Stimulated activated CD4-positive, alpha-beta T cell treated with anti-CD3 and anti-CD28 coated beads, Interleukin-4, amount 100 ng/mL, for 24 hours (primary cell): ENCODE measurements around the gene CACYBP.

Experiments
- DNase-seq: peaks from one replicate; pipeline ENCODE4 v3.0.0-alpha.2; 2020

CACYBP gene, protein sequence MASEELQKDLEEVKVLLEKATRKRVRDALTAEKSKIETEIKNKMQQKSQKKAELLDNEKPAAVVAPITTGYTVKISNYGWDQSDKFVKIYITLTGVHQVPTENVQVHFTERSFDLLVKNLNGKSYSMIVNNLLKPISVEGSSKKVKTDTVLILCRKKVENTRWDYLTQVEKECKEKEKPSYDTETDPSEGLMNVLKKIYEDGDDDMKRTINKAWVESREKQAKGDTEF

DNA sequence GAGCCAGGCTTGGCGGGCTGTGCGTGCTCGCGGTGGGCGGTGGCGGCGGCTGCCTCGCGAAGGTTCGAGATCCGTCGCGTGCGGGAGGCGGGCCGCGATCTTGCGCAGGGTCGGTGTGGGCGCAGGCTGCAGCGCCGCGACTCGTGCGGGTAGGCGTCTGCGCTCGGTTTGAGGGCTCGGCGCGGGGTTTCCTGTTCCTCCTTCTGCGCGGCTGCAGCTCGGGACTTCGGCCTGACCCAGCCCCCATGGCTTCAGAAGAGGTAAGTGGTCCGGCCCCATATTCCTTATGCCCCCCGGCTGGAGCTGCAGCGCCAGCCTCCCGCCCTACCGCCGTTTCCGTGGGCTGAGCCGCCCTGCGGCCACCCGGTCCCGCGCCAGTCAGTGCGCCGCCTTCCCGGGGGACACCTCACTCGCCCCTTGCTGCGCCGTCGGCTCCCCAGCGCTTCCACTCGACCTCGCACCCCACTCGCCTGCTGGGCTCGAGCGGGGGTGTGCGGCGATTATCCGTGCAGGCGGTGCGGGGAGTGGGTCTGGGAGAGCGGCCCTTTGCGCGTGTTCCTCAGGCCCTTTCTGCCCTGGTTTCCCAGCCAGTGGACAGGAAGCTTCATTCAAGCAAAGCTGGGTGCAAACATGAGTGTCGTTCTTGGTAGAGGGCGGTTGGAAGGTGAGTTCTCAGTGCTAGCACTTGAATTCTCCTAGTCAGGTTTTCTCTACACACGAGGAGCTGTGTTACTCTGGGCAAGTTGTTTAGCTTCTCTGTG lies at the start of gene CACYBP:
CACYBP (plus strand) TSS at position 12 of the 761 bp plus-strand sequence; CDS start at position 246, 234 bp downstream.
- peak; percentile 44 for DNase-seq

DNA sequence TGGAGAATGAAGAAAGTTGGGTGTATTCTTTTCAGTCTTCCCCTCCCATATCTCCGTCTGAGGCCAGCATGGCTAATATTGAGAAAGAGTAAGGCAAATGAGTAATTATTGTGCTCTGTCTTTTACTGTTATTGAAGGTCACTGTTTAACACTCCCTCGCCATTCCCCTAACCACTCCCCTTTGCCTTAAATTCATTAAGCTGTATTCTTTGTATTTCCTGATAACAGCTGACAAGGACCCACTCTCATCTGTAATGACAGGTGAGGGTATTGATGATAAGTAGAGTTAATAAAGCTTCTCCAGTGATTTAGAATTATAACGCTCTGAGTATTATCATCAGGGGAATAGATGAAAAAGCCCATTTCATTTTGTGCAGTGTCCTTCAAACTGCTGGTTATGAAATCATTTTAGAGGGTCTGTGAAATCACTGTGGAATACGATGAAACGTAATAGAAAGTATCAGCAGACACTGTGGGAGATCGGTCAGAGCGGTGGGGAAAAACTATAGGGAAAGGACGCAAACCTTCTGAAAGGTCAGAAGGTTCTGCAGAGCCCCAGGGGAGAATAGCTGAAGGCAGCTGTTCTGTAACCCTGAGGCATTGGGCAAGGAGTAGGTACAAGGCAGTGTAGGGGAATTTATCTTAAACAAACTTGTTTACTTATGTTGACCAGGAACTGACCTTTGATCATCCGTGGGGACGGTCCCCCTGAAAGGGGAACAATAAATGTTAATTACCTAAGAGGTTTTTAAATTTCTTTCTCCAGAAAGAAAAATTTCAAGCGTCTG lies 46.3 kb upstream of the CACYBP start:
- DNase-seq, result no peak

DNA sequence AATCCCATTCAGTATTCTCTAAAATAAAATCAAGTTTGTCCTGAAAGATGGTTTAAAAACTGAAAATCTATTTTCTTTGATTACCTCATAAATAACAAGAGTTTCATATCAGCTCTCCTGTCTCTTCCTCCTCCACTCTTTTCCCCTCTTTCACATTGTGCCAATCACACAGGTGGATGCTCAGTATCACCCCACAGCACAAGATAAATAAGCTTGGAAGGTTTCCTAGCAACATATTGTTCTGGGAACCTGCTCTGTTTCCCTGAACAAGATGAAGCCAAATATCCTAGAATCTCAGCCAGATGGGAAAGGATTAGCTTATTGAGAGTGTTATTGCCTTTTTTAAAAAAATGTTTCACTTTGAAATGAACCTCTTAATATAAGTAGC lies 45.7 kb upstream of the CACYBP start:
- DNase-seq, result no peak

DNA sequence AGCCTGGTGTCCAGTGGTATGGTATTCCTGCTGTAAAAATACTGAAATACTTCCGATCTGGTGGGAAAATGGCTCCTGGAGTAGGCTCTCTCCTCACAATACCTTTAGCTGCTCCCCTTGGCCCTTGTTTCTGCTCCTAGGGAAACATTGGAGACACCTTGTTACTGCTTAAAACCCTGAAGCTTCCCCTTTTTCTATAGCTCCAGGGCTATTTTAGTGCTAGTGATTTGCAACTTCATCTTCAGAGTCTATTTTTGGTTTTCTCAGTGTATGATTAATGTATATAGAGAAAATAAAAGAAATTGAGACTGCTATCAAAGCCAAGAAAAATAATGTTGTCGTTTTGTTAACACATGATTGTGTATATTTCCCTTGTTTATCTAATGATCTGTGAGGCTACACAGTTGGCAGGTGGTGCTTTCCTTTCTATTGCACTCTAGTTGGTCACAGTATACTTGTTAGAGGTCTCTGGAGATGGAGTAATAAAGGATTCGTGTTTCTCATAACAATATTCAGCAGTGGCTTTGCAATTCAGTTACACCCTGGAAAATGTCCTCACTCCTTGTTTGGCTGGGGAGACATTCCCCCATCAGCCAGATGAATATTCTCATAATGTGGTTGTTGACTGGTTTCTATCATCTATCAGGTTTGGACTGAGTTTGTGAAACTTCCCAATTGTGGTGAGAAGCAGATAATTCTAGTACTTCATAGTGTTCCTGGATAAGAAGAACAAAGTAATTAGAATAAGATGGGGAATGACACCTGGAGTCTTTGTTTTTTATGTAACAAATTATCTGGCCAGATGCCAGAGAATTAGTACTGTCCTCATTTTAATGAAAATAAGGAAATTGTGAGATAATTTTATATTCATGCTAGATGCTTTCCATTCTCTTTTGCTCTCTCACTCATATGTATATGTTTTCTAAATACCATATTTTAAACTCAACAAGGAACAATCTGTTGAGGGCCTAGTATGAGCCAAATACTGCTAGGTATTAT lies 44.8 kb upstream of the CACYBP start:
- DNase-seq, result no peak

DNA sequence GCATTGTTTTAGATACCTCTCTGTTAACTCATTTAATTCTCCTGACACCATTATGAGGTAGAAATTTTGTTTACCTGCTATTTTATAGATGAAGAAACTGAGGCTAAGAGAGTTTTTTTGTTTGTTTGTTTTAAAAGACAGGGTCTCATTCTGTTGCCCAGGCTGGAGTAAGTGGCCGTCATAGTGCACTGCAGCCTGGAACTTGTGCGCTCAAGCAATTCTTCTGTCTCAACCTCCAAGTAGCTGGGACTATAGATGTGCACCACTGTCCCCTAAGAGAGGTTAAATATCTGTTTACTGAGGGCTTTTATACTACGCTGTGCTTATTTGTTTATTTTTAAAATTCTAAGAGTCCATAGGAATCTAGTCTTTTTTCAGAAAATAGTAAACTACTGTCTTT lies 43.7 kb upstream of the CACYBP start:
- DNase-seq, result no peak

DNA sequence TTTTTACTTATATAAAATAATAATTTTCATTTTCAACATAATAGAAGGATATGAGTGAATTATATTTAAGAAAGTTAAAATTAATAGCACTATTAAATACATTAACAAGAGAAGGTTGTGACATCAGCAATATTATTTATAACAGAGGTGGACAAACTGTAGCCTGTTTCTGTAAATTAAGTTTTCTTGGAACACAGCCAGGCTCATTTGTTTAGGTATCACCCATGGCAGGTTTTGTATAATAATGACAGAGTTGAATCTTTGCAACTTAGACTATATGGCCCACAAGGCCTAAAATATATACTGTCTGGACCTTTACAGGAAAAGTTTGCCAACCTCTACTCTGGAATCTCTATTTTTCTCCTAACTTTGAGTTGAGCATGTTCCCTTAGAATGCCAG lies 42.8 kb upstream of the CACYBP start:
- no peak for DNase-seq

DNA sequence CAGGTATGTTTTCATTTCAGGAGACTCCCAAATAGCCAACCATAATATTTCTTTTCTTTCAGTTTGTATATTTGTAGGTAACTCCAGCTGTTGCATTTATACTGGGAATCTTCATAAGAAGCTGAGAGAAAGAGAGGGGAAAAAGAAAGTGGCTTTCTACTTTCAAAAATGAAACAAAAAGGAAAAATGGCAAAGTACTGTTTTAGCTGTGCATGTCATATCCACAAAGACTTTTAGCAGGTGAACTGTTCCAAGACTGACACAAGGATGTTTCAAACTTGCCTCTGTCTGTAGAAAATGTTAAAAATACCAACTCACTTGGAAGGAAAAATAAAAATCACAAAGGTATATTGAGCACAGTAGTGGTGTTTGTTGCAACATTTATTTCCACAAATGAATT lies 41.9 kb upstream of the CACYBP start:
- no peak for DNase-seq

DNA sequence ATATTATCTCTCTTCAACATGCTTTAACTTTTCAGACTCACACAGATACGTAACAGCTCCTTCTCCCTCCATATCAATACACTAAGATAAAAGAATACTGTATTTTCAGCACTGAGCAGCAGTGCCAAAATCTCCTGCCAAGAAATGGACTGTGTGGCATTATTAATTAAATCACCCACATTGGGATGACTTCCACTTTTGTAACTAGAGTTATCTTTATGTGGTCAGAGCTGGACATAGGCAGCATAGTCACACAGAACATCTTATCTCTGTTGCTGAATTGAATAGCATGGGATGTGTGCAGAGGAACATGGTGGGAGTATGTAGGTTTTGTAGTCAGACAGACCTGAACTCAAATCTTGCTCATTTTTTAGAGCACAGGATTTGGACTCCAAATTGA lies 41.4 kb upstream of the CACYBP start:
- no peak for DNase-seq

DNA sequence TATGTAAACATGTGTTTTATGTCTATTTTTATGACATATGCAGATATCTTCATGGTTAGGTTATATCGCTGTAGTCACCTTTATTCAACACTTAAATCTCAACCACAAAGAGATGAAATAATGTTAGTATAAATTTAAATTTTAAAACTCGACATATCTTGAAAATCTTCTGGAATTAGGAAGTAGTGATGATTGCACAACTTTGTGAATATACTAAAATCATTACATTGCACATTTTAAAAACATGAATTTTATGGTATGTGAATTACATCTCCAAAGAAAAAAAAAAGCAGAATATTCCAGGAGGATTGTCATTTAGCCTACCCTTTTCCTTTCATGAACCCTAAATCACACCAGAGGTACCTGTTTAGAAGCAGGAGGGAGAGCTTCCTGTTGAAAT lies 39.4 kb upstream of the CACYBP start:
- DNase-seq, result no peak

DNA sequence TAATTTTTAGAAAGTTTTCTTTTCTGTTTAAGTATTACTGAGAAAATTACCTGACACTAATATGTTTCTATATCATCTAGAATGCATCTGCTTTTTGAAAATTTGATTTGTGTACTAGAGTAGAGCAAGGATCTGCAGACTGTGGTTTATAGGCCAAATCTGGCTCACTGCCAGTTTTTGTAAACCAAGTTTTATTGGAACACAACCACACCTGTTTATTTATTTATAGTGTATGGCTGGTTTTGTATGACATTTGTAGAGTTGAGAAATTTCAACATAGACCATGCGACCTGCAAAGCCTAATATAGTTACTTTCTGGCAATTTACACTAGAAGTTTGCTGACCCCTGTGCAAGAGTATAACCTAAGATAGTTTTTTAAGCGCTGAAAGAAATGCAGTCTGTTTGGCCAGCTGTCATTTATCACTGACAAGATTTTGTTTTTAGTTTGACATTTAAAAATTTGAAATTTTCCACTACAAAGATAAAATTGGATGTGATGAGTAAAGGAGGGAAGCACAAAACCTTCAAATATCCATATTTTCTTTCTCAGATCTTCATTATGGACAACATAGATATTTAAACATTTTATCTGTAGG lies 36.1 kb upstream of the CACYBP start:
- DNase-seq, result no peak

DNA sequence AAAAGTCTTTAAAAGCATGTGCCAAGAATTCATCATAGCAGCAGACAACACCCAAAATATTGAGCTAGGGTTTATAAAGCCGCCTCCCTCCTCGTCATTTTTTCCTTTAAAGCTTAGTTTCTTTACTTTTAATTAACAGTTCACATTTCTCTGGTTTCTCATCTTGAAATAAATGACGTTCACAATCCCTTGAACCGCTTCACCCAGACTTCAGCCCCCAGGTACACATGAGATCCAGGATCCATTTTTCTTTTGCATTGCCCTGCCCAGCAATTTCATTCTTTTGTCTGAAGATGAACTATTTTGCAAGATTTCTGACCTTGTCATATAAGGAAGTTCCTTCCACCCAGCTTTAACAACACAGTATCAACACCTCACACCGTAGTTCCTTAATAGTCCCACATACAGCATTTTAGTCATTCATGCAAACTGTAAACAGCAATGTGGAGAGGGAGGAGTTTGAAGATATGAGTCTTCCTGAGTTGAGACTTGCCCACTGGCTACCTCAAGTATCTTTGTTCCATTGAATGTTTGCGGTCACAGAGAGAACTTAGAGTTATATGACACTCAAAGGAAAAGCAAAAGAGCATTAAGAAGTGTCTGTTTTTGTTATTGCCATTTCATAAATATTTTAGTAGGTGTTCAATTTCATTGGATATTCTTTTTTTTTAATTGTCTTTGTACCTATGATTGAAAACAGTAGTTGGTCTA lies 35.3 kb upstream of the CACYBP start:
- DNase-seq, result peak; percentile 28

DNA sequence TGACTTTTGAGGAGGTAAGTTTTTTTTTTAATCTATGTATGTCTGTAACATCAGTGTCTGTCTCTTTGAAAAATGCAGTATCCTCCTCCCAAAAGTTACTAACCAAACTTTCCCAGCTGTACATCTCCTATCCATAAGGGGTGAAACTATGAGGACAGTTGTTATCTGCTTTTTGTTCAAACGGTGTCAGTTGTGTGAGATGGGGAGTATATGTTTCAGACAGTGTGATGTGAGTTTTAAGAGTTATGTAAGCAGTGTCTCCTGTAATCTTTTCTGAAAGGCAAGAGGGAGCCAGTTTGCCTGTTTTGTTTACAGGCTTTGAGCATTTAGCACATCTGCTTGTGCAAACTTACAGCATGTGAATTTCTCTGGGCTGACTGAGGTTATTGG lies 34.8 kb upstream of the CACYBP start:
- DNase-seq, result no peak

DNA sequence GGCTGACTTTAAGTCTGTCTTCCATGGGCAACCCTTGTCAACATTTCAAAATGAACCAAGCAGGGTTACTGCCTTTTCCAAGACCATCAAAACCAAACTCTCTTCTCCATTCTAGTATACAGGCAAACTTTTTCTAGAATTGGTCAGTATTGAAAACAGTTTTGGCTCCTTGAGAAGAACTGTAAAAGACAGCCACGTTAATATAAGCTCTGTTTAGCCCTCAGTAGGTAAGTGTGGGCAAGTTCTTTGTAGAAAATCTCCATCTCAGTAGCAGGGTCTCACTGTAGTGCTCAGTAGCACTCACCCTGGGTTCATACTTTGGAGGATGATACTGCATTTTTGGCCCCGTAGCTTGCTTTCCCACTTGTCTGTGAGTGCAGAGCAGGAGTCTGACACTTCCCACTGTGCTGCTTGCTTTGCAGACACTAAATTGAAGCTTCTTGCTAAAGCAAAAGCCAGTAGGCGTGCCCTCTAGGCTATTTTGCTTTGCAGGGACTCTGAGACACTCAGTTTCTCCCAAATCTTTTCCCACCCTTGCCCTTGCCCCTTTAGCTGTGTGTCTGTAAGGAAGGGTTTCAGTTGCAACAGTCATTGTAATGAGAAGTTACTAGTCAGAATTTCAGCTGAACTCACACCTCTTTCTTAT lies 34.3 kb upstream of the CACYBP start:
- peak; percentile 31 for DNase-seq

DNA sequence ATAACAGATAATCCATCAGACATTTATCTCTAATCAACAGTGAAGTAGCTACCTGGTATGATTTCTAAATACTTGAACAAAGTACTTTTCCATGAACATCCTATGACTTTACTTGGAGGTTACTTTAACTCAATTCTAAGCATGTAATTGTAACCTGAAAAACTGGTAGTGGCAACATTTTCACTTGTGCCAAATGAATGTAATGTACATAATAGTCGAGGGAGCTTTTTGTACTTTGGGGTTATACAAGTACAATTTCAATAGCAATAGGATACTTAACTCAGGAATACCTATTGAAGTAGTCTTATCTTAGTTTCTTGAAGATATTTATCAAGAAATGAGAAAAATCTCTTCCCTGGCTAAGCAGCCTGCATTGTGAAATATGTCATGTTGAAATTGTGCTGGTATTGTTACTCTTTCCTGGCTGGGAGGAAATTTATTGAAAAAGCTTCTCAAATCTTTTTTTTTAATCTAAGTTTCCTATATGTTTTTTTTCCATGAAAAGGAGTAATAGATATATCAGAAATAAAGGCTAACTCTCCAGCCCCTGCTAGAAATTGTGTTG lies 33.7 kb upstream of the CACYBP start:
- no peak for DNase-seq

DNA sequence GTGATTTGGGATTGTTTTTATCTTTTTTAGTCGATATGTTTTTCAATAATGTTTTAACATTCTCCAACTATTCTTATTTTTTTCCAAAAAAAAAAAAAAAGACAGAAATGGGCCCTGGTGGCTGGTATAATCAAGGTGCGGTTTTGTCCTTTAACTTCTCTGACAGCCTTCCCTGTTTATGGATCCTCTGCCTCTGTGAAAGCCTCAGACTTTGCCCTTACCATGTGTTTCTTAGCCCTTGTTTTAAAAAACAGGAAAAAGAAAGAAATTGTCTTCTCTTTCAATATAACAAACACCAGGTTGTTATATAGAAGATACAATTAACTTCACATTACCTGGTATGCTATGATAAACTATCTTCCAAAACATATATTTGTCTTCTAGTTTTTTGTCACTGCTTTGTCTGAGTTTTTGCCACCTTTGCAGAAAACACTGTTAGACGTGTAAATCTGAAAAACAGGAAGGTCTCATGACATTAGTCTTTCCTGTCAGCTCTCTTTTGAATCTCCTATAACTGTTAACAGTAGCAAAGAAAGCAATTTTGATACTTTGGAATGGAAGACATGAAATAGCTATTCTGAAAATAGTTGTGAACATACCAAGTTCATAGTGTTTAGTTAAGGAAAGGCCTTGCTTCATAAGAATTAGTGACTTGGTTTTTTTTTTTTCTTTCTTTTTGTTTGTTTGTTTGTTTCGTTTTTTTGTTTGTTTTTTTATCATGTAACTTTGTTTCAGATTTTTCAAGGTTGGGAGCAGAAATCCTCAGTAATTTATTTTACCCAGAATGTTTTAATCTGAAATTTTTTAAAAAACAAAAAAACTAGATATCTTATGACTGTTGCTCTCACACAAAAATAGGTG lies 31.7 kb upstream of the CACYBP start:
- DNase-seq, result no peak

DNA sequence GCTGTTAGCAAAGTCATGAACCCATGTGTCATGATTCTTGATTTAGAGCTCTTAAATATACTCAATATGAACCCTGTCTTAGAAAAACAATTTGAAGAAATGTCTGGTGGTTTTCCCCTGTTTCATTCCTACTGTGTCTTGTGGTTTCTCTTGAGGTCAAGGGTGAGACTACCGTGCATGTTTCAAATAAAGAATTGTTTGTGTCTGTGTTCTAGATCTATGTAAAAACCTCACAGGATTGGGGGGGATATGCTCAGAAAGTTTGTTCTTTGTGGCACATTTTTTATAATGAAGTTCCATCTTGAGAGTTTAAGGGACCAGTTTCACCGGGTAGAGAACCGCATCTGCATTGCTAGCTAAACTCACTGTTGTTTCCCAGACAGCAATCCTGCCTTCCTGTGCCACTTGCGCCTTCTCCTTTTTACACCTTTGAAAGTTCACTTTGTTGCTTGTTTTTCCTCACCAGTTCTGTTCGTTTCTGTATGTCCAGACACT lies 30.9 kb upstream of the CACYBP start:
- peak; percentile 42 for DNase-seq

DNA sequence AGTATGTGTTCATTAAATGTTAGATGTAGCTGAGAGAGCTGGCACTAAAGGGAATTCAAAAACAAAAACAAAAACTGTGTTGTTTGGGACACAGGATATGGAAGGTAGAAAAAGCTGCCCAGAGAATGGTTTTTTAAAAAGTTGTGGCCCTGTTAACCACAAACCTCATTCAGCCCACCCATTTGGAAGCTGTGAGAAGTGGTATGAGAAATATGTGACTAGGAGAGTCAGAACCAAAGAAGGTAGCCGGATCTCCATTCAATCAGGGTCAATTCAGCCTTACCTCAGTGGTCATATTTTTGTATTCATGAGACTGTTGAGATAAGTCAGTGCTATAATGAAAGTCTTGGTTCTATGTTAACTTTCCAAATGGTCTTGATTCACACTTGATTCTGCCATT lies 29.8 kb upstream of the CACYBP start:
- DNase-seq, result no peak

DNA sequence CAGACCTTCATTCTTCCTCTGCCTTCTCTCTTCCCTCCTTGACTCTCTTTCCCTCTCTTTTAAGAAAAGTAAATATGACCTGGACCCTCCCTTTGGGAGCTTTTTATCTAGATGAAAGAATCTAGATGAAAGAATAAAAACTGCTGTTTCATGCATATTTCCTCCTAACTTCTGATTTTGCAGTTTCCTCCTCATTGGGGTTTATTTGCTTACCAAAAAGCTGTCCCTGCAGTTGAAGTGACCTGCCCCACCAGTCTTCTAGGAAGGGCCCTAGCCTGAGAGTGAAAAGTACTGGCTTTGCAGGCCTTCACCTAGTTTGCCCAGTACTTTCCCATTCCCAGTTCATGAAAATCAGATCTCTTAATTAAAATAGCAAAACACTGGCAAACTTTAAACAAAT lies 28.3 kb upstream of the CACYBP start:
- no peak for DNase-seq

DNA sequence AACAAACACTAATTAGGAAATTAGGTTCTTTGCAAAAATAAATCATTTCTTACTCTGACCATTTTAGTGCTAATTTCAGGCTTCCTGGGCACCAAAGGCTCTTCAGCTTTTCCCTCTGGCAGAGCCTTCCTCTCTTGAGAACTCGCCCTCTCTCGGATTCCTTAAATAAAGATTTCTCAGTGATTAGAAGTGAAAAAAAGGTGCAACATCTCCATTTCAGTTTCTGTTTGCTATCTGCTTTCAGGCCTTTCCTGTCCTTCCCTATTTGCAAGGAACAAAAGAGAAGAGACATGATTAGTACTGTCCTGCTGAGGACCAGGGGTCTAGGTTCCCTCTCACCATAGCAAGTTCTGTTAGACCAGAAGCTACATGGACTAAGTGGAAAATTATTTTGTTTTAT lies 27.8 kb upstream of the CACYBP start:
- no peak for DNase-seq

DNA sequence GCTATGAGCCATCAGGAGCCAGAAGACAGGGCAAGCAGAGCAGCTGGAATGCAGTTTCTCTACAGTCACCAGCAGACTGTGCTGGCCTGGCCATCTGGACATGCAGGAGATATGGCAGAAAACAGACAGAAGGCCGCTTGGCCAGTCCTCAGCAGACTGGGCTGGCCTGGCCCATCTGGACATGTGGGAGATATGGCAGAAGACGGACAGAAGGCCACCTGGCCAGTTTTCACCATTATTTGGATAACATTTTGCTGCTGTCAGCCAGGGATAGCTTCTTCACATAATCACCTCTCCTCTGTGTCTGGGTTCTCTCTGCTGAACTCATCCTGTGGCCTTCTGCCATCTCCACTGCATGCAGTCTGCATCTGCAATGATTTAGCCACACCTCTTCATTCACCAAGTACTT lies 25.0 kb upstream of the CACYBP start:
- no peak for DNase-seq
